Stimulated activated naive CD8-positive, alpha-beta T cell treated with anti-CD3 and anti-CD28 coated beads, Interleukin-15, Interleukin-2, amounts not matched to agents 100 U/mL and 50 U/mL, for 24 hours (primary cell): ENCODE results near the gene SUN3.
A peak's percentile ranks its signal among the peaks of the same experiment; 100 is the strongest.

Source experiments
- ATAC-seq: fragments of 150-1000 bp; cut with Tn5 transposase; one replicate; pipeline ENCODE4 v1.10.0; 2021
- DNase-seq: peaks from one replicate; pipeline ENCODE4 v3.0.0; 2021

SUN3 gene

DNA sequence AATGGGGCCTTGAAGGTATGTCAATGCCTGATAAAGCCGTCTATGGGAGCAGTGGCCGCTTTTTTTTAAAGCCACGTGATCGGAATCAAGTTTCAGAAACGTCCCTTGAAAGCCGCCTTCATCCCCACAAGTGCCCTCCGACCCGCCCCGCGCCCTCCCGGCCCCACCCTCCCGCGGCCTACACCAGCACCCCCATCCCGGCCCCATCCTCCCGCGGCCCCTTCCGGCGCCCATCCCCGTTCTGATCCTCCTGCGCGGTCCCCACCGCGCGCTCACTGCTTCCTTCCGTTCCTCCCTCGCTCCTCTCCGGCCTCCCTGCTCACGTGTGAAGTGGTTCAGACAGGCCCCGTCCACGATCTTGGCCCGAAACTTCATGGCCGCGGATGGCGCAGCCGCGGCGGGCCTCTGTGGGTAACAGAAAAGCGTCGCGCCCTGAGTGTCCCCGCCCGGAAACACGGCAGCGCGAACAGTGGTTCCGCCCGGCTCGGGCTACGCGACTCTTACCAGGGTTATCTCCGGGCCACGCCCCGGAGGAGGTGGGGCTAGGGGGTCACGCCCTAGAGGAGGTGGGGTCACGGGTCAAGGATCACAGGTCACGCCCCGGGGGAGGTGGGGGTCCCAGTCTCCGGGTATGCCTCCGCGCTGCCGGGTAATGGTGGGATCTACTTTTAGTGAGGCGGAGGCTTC, 49.6 kb downstream of the SUN3 start, which contains the start of gene HUS1:
Gene HUS1, minus strand, starts transcription at position 471 of the 687 bp plus-strand sequence. Its CDS starts 96 bp downstream, at position 375.
- ATAC-seq (peak; percentile 99), DNase-seq (peak; percentile 95)

DNA sequence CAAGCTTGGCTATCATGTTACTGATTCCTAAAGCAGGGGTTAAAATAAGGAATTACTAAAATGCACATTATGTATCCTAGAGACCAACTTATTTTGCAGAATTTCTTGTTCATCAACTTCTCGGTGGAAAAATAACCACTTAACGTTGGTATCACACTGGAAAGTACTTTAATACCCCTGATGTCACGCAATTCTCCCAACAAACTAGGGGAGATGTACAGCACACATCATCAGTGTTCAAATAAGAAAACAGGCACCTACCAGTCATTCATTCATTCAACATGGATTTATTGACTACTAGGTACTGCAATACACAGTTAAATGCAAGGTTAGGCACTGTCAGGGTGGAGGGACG, 50.1 kb downstream of the SUN3 start:
- no peak for ATAC-seq

DNA sequence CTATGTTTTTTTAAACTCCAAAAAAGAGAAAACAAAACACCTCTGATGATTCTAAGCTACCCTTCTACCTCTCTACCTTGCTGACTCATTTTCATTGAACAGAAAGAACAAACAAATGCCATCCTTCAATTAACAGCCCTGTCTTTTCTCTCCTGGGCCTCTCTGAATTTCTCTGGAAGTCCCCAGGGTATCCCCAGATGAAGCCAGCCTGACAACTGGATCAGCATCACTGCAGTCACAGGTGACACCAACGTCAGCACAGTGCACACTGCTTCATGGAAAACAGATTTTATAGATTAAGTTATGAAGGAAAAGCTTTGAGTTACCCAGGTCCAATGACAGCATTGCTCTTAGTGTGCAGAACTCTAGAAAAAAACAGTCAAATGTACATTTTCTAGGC, 55.2 kb downstream of the SUN3 start:
- ATAC-seq (peak; percentile 56), DNase-seq (no peak)

More for the DNA sequence above, 50.1 kb downstream of the SUN3 start:
- no peak for DNase-seq

DNA sequence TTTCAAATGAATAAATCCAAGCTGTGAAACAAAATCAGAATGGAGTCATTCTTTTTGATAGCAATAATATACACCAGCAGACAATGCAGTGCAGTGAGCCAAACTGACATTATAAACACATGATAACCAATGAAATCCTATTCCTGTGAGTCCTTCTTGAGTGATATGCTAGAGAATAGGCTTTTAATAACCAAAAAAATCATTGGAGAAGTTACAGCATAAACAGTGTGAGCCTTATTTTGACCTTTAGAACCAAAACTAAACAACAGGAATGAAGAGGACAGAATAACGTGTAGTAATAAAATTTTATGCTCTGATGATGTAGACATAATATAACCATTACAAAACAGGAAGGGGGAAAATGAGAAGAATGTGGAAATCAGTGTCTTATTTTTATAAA, 58.1 kb downstream of the SUN3 start:
- DNase-seq (no peak), ATAC-seq (no peak)

GRCh38 chr7:47968847-47969774, 59.8 kb downstream of the SUN3 start:
- ATAC-seq (peak; percentile 50), DNase-seq (peak; percentile 69)

- ATAC-seq, result no peak
- DNase-seq, result no peak
Measured at GRCh38 chr7:47967708-47968107, 61.2 kb downstream of the SUN3 start.

DNA sequence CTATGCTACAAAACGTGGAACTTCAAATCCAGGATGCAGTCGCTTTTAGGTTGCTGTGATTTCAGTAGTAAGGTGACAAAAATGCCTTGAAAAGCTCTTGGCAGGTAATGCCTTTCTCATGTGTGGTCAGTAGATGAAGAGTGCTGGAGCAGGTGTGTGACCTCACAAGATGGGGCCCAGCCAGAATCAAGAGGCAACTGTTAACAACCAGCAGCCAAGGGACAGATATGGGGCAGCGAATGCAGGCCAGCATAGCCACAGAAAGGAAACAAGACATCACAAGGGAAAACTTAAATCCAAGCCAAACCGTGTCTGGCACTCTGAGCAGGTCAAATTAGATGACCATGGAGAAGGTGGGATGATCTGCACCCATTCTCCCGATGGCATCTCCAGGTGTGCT, 61.8 kb downstream of the SUN3 start:
- ATAC-seq (no peak), DNase-seq (no peak)

DNA sequence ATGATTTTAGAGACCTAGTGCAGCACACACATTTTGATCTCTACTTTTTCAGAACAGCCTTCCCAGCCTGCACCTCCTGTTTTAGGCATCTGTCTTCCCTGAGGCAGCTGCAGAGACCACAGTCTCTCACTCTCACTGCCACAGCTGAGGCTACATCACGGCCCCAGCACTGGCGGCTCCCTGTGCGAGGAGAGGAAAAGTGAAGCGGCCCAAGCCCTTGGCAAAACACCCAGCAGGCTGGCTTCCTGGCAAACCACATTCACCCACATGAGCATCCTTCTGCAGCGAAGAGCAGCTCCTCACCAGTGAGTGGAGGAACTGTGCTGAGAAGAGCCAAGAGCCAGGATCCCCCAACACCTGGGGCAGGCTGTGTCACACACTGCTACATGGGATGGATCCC, 63.5 kb downstream of the SUN3 start:
- ATAC-seq, result no peak
- DNase-seq, result no peak

- ATAC-seq, result no peak
- no peak for DNase-seq
Measured at GRCh38 chr7:47962262-47962661, 66.6 kb downstream of the SUN3 start.

- ATAC-seq (no peak), DNase-seq (no peak)
Measured at GRCh38 chr7:47957156-47957555, 71.8 kb downstream of the SUN3 start.

DNA sequence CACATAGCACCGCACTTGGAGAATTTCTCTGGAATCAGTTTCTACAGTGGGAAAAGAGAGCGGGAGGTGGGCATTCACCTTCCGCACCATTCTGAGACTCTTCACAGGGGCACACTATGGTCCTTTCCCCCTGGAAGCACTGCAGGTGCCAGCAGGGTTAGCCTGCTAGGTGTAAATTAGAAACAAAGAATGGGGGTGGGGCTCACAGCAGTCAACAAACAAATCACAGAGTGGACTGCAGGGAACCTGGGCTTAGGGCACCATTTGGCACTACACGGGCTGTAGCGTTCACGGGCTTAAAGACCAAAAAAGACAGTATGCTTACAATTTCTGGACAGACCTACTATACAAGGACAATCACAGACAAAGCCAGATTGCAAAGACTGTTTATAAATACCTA, 72.7 kb downstream of the SUN3 start:
- ATAC-seq (no peak), DNase-seq (no peak)

- ATAC-seq (no peak), DNase-seq (no peak)
Measured at GRCh38 chr7:47954231-47954911, 74.5 kb downstream of the SUN3 start.

GRCh38 chr7:47953822-47954221, 75.1 kb downstream of the SUN3 start:
- peak; percentile 36 for ATAC-seq
- no peak for DNase-seq

DNA sequence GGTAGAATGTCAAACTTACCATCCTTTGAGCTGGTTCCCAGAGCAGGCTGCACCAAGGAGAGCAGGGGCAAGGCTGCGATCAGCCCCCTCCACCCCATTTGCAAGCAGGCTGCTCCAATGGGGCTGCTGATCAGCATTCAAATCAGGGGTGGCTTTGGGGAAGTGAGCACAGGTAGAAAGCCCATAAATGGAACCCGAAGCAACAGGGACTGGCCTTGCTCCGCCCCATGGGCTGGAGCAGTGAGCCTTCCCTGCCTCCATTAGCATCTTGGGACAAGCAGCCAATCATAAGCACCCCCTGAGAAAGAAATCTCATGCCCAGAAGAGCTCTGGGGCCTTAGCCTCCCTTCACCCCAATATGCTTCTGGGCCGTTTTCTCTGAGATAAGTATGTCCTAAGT, 76.7 kb downstream of the SUN3 start:
- ATAC-seq, result no peak
- DNase-seq, result no peak

DNA sequence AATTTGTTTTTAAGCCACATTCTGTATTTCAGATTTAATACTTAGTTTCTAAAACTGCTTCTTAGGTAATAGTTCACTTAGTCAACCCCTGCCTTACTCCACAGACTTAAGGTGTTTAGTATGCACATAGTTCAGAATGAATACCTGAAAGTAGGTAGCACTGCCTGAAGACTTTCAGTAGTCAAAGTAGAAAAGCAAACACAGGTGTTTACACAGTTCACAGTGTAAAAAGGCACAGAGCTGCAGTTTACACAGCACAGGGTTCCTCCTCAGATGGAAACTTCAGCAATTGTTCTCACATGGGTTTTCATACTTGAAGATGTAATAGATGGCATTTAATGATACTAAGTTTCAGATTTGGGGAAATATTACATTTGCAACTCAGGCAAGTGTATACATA, 77.5 kb downstream of the SUN3 start:
- DNase-seq, result no peak
- ATAC-seq, result no peak

DNA sequence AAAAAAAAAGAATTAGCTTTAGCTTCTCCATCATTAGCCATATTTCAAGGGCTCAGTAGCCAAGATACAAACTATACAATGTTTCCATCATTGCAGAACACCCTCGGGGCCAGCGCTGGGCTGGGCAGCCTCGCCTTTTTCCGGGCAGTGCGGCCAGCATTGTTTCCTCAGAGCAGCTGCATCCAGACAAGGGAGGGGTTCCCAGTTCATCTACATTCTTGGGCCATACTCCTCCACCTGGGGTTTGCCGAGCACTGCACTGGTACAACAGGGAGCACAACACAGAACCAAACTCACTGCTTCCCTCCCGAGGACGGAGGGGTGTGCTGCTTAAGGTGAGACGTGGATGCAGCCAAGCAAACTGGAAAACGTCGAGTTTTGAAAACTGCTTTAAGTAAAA, 78.2 kb downstream of the SUN3 start:
- DNase-seq (no peak), ATAC-seq (no peak)

DNA sequence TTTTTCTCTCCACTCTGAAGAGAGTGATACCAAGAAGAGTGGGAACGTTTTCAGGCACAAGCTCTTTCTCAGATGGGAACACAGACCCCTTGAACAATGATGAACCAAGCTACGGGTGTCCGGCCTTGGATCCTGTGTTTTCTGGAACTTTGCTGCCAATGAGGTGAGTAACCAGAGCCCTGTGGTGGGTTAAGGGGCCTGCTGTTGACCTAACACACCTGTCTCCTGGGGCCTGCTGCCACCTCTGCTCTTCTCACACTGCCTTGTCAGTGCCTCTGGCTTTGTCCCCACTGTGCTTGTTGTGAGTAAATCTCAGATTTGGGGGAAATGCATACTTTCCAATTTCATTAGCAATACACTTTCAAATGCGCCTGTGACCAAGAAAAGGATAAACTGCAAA, 79.2 kb downstream of the SUN3 start:
- no peak for DNase-seq
- no peak for ATAC-seq

- no peak for ATAC-seq
- DNase-seq, result no peak
Measured at GRCh38 chr7:47948141-47948790, 80.6 kb downstream of the SUN3 start, which contains the start of gene PKD1L1. Gene PKD1L1, minus strand, starts transcription at chr7:47948466. Its CDS starts 26 bp downstream, at chr7:47948440.

GRCh38 chr7:47947355-47947749, 81.6 kb downstream of the SUN3 start:
- ATAC-seq (no peak), DNase-seq (no peak)

GRCh38 chr7:47946581-47947354, 82.1 kb downstream of the SUN3 start:
- DNase-seq (no peak), ATAC-seq (peak; percentile 33)

DNA sequence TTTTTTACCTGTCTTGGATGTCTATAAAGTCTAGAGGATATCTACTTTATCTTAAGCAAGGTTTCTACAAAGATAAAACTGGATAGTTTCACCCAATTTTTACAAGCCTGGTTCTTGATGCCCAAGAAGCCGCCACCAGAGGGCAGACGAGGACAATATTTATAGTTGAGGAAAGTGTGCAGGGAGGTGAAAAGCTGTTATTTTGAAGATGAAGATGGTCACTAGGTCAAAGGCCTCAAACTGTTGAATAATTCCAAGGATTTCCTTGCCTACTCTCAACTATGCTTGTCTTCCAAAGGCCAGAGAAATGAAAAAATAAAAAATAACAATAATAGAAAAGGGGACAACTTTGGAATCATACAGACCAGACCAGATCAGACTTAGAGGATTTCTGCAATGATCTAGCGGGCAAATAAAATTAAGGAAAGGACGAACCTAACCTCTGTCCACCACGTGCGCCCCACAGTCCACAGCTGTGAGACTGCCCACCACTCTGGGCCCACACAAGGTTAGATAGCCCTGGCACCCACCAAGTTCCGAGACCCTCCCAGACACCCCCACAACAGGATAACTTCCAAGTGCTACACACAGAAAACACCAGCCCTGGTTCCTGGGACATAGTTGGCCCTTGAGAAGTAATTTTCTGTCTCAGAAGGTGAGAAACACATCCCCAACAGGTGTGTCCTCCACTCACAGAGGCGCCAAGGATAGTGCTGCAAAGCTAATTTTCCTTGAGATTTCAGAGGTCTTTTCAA, 83.5 kb downstream of the SUN3 start:
- peak; percentile 44 for ATAC-seq
- DNase-seq, result peak; percentile 82
